Loucy (cell line): ENCODE results near the gene ELAC1.
"Not testable (repeated sequence)": the region's sequence is repeated elsewhere in the genome, so short reads cannot be mapped to it uniquely, and the experiment has no call there.

Source experiments
- H2AFZ ChIP-seq: fragments of 200-600 bp; sonication (generic); 2 replicates; pipeline ENCODE4 v1.6.0; 2016; ENCODE audit warnings: antibody characterized with exemption, mild to moderate bottlenecking, low read length, moderate library complexity
- H3F3A ChIP-seq: fragments of 200-600 bp; 2 replicates; pipeline ENCODE4 v1.6.0; 2016; ENCODE audit warnings: antibody characterized with exemption, low read depth, mild to moderate bottlenecking
- H3K27me3 ChIP-seq: fragments of 200-600 bp; sonication (generic); 2 replicates; pipeline ENCODE4 v1.6.1; 2014; ENCODE audit warnings: low read length, mild to moderate bottlenecking; ENCODE audit not compliant: insufficient read depth, poor library complexity, severe bottlenecking
- H3K36me3 ChIP-seq: fragments of 200-600 bp; sonication (generic); 2 replicates; pipeline ENCODE4 v1.6.1; 2016; ENCODE audit warnings: low read length; ENCODE audit not compliant: insufficient read depth
- H3K4me1 ChIP-seq: fragments of 200-600 bp; sonication (generic); 2 replicates; pipeline ENCODE4 v1.5.1; 2014; ENCODE audit warnings: low read length, mild to moderate bottlenecking; ENCODE audit not compliant: insufficient read depth, poor library complexity, severe bottlenecking
- H3K4me2 ChIP-seq: fragments of 200-600 bp; sonication (generic); 2 replicates; pipeline ENCODE4 v1.6.0; 2014; ENCODE audit warnings: antibody characterized with exemption, low read length, low read depth, mild to moderate bottlenecking; ENCODE audit not compliant: poor library complexity, severe bottlenecking
- H3K4me3 ChIP-seq: fragments of 200-600 bp; sonication (generic); 2 replicates; pipeline ENCODE4 v1.5.1; 2014; ENCODE audit warnings: low read length, mild to moderate bottlenecking, mixed read lengths; ENCODE audit not compliant: poor library complexity, severe bottlenecking
- H3K79me2 ChIP-seq: fragments of 200-600 bp; sonication (generic); 2 replicates; pipeline ENCODE4 v1.6.1; 2014; ENCODE audit warnings: low read length; ENCODE audit not compliant: insufficient read depth
- H3K9ac ChIP-seq: fragments of 200-600 bp; sonication (generic); 2 replicates; pipeline ENCODE4 v1.6.0; 2014; ENCODE audit warnings: mild to moderate bottlenecking, low read depth, low read length, moderate library complexity; ENCODE audit not compliant: poor library complexity, severe bottlenecking
- H3K9me2 ChIP-seq: fragments of 200-600 bp; sonication (generic); replicated peaks from 2 replicates; pipeline ENCODE4 v1.6.1; 2016; ENCODE audit warnings: low read depth, low read length, mixed read lengths
- H3K9me3 ChIP-seq: fragments of 200-600 bp; sonication (generic); 2 replicates; pipeline ENCODE4 v1.6.1; 2014; ENCODE audit warnings: mild to moderate bottlenecking, antibody characterized with exemption, low read length, low read depth; ENCODE audit not compliant: insufficient read depth
- H4K20me1 ChIP-seq: fragments of 200-600 bp; sonication (generic); 2 replicates; pipeline ENCODE4 v1.6.0; 2014; ENCODE audit warnings: antibody characterized with exemption, low read length, mild to moderate bottlenecking; ENCODE audit not compliant: insufficient read depth, poor library complexity, severe bottlenecking
- EZH2phosphoT487 ChIP-seq: fragments of 200-600 bp; IDR thresholded peaks from 2 replicates; pipeline ENCODE4 v1.6.1; 2018; ENCODE audit warnings: antibody characterized with exemption, mild to moderate bottlenecking, moderate library complexity, borderline replicate concordance
- TF ChIP-seq, protein P1 (sequence below): fragments of 200-600 bp; sonication (generic); conservative IDR thresholded peaks from 2 replicates; pipeline ENCODE4 v1.5.1; 2014; ENCODE audit warnings: mild to moderate bottlenecking, antibody characterized with exemption, low read length

ELAC1 gene

DNA sequence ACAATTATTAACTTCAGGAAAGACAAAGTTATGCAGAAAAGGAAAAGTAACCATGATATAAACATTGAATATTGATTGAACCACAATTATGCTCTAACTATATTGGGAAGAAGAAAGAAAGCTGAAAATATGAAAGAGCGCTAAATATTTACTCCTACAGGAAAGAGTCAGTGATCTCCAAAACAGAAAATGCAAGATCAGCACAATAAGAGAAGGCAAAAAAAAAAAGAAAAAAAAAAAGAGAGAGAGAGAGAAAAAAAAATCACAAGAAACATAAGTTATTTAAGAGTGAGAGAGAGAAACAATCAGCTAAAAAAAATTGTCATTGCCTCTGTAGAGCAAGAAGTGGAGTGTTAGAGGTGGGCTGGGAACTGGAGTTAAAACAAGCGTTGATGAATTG lies 28.9 kb upstream of the ELAC1 start:
- no peak for TF ChIP-seq EZH2phosphoT487

DNA sequence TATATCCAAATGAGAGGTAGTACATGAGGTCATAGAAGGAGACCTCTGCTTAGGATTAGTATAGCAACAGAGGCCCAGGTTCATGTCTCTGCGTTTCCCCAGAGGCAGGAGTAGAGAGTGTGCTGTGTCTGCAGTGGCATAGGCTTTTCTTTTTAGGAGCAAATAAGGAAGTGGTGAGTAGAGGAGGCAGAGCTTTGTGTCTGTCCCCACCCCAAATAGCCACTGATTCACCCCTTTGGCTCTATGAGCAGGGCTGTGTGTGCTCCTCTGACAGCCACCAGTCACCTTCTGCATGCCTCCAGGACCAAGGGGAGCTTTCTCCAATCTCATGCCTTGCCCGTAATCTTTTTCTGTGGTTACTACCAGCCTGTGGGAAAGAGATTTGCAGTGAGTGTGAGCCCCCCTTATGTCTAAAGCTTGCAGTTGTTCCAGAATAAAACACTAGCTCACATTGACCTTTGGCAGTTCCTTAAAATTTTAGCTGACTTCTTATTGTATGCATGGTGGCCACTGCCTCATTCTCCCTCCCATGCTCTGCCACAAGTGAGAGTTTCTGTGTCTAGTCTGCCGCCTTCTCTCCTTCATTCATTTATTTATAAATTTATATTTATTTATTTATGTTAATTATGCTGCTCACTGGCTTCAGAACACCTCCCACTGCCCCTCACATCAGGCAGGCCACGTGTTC lies 23.5 kb upstream of the ELAC1 start:
- Histone ChIP-seq H3K9me3 (no peaks in the 10 kb centered on the region), H3K9me2 (no peaks in the 10 kb centered on the region), H3K4me2 (no peak overlapping the region), H3K4me3 (no peak overlapping the region), H3K9ac (no peak overlapping the region), H3K36me3 (peaks cover 36% of the 10 kb centered on the region; the same call in 1 of the 2 replicates), H3K4me1 (no peaks in the 10 kb centered on the region), H4K20me1 (no peaks in the 10 kb centered on the region), H3F3A (no peaks in the 10 kb centered on the region), H3K27me3 (no peaks in the 10 kb centered on the region), H3K79me2 (no peaks in the 10 kb centered on the region), H2AFZ (no peak overlapping the region)
- TF ChIP-seq, protein P1, sequence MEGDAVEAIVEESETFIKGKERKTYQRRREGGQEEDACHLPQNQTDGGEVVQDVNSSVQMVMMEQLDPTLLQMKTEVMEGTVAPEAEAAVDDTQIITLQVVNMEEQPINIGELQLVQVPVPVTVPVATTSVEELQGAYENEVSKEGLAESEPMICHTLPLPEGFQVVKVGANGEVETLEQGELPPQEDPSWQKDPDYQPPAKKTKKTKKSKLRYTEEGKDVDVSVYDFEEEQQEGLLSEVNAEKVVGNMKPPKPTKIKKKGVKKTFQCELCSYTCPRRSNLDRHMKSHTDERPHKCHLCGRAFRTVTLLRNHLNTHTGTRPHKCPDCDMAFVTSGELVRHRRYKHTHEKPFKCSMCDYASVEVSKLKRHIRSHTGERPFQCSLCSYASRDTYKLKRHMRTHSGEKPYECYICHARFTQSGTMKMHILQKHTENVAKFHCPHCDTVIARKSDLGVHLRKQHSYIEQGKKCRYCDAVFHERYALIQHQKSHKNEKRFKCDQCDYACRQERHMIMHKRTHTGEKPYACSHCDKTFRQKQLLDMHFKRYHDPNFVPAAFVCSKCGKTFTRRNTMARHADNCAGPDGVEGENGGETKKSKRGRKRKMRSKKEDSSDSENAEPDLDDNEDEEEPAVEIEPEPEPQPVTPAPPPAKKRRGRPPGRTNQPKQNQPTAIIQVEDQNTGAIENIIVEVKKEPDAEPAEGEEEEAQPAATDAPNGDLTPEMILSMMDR = no peak
- TF ChIP-seq EZH2phosphoT487 = no peak

More for the DNA sequence above, 28.9 kb upstream of the ELAC1 start:
- H2AFZ ChIP-seq = no peak overlapping the region
- H3K9me3 ChIP-seq = no peaks in the 10 kb centered on the region
- H3F3A ChIP-seq = no peaks in the 10 kb centered on the region
- H3K79me2 ChIP-seq = no peaks in the 10 kb centered on the region
- peaks cover 35% of the 10 kb centered on the region; the same call in 1 of the 2 replicates for H3K36me3 ChIP-seq
- no peaks in the 10 kb centered on the region for H3K27me3 ChIP-seq
- no peak overlapping the region for H3K9ac ChIP-seq
- H3K4me1 ChIP-seq = no peaks in the 10 kb centered on the region
- no peaks in the 10 kb centered on the region for H4K20me1 ChIP-seq
- no peak overlapping the region for H3K4me3 ChIP-seq
- no peak overlapping the region for H3K4me2 ChIP-seq
- H3K9me2 ChIP-seq = no peaks in the 10 kb centered on the region

DNA sequence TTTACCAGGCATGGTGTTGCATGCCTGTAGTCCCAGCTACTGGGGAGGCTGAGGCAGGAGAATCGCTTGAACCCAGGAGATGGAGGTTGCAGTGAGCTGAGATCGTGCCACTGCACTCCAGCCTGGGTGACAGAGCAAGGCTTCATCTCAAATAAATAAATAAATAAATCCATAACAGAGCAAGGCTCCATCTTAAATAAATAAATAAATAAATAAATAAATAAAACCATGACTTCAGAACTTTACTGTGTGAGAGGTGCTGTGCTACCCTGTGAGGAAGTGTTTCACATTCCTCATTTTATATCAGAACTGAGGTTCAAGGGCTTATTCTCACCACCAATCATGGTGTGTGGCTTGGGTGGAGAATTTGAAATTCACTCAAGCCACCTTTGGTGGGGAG lies 21.9 kb upstream of the ELAC1 start:
- H3K9ac ChIP-seq, H3K4me3 ChIP-seq, H3K4me1 ChIP-seq, H3K27me3 ChIP-seq, H3K9me3 ChIP-seq, H3K79me2 ChIP-seq, H3K9me2 ChIP-seq, H4K20me1 ChIP-seq, H3K4me2 ChIP-seq, H3F3A ChIP-seq, H2AFZ ChIP-seq: not testable (repeated sequence)
- H3K36me3 ChIP-seq = peaks cover 26% of the 10 kb centered on the region; the same call in 1 of the 2 replicates

DNA sequence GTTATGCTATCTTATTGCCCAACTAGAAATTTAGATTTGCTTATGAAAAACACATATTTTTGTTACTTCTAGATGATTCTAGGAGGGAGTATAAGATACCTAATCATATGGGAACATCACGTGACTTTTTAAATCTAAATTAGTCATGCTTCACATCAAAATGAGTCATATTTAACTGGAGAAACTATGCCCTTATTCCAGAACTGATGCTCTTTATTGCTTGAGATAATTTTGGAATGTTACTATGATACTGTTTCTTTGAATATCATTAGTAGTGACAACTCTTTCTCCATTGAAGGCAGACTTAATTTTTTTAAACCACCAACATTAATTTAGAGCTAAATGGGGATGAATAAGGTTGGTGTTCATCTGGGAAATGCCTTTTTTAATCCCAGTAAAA lies 19.9 kb upstream of the ELAC1 start:
- H3K4me2 ChIP-seq = no peak overlapping the region
- no peaks in the 10 kb centered on the region for H3K79me2 ChIP-seq
- H3K36me3 ChIP-seq = peaks cover 16% of the 10 kb centered on the region; the same call in 1 of the 2 replicates
- no peaks in the 10 kb centered on the region for H3K9me2 ChIP-seq
- no peak overlapping the region for H3K4me3 ChIP-seq
- H3K4me1 ChIP-seq = no peaks in the 10 kb centered on the region
- no peak overlapping the region for H3K9ac ChIP-seq
- no peaks in the 10 kb centered on the region for H3F3A ChIP-seq
- TF ChIP-seq EZH2phosphoT487 = no peak
- TF ChIP-seq, protein P1 = no peak
- no peaks in the 10 kb centered on the region for H3K27me3 ChIP-seq
- H4K20me1 ChIP-seq = no peaks in the 10 kb centered on the region
- no peaks in the 10 kb centered on the region for H3K9me3 ChIP-seq
- no peak overlapping the region for H2AFZ ChIP-seq
